ENCODE results near the gene ANKS1B.

ANKS1B gene

DNA sequence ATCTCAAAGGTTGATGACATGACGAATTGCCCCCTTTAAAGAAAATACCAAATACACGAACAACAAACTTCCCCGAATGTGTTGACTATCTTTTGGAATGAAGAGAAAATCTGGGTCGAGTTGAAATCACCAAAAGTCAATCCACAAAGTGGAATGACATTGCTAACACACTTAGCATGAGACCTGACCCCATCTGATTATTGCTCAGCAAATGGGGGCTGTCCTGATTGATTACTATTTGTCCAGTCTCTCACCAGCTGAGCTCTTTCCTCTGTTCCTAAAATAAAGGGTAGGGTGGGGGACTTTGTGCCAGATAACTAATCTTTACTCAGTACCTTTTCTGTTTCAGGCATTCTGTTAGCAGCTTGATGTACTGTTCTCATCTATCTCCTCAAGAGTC lies 1116.2 kb downstream of the ANKS1B start:
- no peak for DNase-seq (ENCODE audit: low read depth)

DNA sequence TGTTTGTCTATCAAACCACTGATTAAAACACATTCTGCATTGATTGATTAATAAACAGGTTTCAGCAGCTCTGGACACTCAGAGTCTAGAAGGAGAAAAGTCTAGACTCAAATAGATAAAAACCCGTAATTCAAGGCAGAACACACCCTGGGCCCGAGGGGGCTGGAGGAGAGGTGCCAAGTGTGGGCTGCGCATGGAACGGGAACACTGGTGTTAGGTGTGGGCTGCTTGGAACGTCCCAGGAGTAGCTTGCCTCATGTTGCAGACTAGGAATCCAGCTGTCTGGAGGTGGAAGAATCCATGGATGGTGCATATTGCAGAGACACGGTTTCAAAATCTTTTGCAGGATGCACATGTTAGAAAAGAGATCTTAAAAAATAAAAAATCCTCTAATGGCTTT lies 1116.7 kb downstream of the ANKS1B start:
- DNase-seq (ENCODE audit: low read depth), result no peak

DNA sequence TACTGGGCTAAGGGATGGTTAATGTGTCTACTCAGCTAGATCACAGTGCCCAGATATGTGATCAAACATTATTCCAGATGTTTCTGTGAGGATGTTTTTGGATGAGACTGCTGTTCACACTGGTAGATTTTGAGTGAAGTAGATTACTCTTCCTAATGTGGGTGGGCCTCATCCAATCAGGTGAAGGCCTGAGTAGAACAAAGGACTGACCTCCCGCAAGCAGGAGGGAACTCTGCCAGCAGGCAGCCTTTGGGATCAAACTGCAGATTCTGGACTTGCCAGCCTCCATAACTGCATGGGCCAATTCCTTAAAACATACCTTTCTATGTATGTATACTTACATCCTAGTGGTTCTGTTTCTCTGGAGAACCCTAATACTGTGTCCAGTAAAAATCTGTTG lies 1120.4 kb downstream of the ANKS1B start:
- DNase-seq (ENCODE audit: low read depth), result no peak

DNA sequence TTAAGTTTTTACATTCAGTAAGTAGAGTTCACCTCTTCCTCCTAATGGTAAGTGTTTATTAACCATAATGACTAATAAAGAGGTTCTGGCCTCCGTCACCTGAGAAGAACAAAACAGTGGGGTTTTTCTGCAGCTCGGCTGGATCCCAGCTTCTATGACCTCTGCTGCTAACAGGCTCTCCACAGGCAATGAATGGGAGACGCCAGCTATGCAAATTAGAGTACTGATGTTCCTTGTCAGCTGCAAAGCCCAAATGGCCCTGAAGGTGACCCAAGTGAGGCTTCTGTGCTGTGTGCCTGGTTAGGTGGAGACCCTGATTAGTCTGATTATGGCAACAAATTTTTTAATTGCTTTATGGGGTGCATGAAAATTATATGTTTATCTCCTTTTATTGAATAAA lies 1121.6 kb downstream of the ANKS1B start:
- no peak for DNase-seq (ENCODE audit: low read depth)

DNA sequence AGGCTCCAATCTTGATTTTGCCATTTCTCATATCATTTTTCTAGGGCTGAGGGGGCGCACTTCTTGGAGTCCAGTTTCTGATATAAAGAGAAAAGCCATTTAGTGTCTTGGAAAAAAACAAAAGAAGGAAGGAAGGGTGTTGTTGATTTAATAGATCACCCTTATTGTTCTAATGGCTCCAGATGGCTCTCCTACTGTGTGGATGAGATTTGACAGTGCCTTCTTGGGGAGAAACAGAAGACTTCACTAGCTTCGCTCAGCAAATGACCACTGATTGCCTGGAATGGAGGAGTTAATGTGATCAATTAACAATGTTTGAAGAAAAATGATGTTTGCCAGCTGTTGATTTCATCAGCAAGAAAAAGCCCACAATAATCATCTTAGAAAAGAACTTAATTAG lies 1123.5 kb downstream of the ANKS1B start:
- no peak for DNase-seq (ENCODE audit: low read depth)

DNA sequence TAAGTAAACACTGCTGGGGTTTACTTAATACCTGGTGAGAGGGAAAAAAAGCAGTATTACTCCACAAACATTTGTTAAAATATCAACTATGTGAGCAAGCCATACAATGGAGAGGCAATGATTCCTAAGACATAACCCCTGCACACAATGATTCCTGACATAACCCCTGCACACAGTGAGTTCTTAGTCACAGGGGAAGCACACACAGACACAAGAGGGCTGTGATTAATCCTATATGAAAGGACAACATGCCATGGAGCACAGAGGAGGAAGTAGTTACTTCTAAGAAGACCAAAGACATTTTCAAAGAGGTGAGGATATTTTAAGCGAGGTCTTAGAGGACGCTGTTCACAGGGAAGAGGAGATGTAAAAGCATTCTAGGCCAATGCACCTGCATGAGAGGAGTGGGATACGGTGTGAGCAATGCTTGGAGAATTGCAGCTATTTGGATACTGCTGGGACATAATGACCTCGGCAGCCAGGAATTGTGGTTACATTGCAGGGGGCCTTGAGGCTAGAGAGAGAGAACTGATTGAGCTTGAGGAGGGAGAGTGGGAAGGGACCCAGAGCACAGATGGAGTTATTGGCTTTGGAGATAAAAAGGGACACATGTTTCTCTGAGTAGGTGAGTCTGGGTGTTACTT lies 1127.7 kb downstream of the ANKS1B start:
- DNase-seq (ENCODE audit: low read depth), result peak; percentile 22

DNA sequence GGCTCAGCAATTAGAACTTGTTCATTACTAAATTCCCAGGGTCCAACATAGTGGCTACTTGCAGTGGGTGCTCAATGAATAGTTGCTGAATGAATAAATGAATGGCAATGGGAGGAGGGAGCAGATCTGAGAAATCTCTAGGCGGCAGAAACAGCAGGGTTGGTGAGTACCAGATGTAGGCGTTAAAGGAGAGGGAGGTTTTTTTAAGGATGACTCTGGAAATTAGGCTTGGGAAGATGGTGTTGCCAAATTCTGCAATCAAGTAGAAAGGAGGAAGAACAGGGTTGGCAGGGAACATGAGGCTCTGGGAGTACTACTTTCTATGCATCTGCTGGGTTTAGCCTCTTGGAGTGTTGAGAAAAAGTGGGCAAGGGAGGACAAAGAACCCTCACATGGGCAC lies 1132.6 kb downstream of the ANKS1B start:
- DNase-seq (ENCODE audit: low read depth), result no peak

DNA sequence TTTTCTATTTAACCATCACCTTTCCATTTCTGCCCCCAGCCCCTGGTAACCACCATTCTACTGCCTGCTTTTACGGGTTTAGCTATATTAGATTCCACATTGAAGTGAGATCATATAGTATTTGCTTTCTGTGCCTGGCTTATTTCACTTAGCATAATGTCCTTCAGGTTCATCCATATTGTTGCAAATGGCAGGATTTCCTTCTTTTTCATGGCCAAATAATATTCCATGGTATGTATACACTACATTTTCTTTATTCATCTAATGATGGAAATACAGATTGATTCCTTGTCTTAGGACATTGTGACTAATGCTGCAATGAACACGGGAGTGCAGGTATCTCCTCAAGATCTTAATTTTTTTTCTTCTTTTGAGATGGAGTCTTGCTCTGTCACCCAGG lies 1137.5 kb downstream of the ANKS1B start:
- DNase-seq (ENCODE audit: low read depth), result no peak

DNA sequence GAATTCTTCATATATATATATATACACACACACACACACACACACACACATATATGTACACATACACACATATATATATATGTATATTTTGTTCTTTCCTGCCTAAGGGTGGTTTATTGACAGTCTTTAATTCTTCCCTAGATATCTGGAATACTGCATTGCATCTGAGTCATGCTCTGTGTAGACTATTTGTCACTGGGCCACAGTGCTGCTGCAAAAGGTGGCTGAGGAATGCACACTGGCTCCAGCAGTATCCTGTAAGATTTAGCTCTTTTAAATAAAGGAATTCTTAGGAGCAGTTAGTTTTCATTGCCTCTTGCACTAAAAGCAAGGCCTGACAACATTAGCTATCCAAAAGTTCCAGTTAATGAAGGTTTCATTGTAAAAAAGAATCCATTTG lies 1138.8 kb downstream of the ANKS1B start:
- no peak for DNase-seq (ENCODE audit: low read depth)

DNA sequence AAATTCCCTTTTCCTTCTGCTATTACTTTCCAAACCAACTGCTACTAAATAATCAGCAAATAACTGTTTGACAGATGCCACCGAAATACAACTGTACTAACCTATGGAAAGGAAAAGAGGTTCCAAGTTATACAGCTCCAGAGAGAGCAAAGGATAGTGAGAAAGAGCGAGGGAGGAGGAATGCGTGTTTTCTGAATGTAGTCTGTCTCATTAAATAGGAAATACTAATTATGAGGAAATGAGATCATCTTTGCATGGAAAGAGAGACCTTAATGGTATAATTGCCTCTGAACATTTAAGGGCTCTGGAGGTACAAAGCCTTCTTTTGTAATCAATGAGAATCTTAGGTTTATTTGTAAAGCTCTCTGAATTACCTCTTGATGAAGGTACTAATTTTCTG lies 1144.4 kb downstream of the ANKS1B start:
- no peak for DNase-seq (ENCODE audit: low read depth)

DNA sequence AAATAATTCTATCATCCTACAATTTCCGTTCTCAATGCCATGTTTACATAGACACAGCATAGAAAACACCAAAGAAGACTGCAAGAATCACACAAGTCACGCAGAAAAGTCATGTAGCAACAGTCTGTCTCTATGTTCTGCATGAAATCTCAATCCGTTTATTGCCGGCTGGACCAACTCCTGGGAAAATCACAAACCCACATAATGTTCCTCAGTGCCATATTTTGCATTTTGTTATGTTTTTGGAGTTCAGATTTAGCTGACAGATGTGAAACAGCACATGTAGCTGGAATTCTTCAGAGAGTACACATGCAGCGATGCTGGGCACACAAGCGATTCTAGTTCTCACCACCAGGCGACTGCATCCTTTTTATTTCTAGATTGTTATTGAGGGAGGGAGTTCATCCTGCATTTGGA lies 1146.5 kb downstream of the ANKS1B start:
- DNase-seq (ENCODE audit: low read depth), result peak; percentile 6

DNA sequence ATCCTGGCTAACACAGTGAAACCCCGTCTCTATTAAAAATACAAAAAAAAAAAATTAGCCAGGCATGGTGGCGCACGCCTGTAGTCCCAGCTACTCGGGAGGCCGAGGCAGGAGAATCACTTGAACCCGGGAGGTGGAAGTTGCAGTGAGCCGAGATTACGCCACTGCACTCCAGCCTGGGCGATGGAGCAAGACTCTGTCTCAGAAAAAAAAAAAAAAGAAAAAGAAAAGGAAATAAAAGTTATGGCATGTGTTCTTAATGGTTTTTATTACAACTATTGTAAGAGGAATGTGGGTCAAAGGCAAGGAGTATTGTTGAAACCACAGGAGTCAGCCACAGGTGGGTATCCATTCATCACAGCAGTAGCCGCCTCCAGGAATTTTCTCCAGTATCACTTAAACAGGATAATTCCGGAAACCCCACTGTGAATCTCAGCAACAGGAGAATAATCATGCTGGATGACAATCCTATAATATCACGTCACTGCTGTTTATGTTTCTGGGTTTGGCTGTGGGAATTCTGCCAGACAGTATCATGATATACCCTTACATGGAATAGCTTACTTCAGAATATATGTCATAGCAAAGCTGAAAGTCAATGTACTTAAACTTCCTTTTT lies 1147.5 kb downstream of the ANKS1B start:
- peak; percentile 46 for DNase-seq (ENCODE audit: low read depth)

DNA sequence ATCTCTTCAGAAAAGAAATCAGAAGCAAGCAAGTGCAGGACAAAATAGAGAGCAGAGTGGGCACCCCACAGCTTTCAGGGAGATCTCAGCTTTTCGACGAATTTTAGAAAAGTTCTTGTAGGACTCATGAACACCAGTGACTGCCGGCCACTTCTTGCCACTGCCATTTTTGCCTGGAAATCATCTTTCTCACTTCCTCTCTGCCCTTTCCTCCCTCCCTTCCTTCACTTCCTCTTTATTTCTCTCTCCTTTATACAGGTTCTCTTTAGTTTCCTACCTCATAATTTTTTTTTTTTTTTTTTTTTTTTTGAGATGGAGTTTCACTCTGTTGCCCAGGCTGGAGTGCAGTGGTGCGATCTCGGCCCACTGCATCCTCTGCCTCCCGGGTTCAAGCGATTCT lies 1154.1 kb downstream of the ANKS1B start:
- no peak for DNase-seq (ENCODE audit: low read depth)

DNA sequence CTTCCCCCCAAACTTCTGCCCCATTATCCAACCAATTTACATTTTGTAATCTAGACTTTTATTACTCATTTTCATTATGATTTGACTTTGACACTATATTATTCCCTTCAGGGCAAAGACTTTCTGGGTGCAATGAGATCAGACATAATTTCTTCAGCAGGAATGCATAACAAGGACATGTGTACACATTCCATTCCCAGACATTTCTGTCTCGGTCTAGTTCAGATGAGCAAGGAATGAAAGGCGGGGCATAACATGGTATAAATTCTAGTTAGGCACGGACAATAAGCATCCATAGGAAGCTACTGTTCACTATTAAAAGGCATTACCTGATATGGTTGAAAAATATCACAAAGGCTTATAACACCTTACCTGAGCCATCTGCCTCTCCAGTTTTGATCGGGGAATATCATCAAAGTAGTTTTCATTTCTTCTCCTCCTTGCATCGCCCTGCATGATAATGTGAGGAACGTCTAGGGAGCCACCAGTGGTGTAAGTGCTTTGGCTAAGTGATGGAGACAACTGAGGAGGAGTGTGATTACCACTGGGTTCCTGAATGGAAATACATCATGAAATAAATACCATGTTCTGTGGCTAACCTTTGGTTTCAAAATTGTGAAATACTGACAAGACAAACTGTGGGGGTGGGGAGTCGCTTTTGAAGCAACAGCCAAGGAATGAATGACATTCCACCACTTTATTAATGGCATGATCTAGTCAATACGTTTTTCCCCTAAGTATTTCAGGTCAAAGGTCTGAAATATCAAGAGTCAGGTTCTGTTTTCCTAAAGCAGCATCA lies 1155.7 kb downstream of the ANKS1B start:
- DNase-seq (ENCODE audit: low read depth), result no peak

DNA sequence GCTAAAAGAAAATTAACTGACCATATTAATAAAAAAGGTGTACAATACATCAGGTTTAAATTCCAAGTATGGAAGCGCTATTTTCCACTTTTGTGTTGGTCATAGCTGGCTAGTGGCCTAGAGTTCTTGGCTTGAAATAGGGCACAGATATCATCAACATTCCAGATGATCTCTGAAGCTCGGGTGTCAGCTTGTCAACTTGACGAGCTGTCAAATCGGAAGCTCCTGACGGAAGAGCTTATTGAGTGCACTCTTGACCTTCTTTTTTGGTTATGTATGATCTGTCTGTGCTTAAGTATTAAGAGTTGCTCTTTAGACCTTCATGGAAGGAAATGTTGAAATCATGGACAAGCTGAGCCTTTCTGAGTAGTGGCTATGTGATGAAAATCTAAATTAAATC lies 1161.7 kb downstream of the ANKS1B start:
- DNase-seq (ENCODE audit: low read depth), result no peak

DNA sequence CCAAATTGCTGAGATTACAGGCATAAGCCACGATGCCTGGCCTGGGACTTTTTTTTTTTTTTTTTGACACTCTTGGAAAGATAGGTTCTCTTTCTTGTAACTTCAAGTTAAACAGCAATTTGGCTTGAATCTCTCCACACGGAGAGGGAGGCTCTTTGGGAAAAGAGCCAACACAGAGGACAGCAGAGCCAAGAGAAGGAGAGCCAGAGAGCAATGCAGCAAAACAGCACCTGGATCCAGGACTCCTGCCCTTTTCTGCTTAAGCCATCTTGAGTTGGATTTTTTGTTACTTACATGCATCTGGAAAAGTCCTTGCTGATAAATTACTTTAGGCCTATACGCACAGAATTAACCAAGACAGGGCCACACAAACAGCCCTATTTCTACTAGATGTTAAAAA lies 1162.9 kb downstream of the ANKS1B start:
- DNase-seq (ENCODE audit: low read depth), result no peak

DNA sequence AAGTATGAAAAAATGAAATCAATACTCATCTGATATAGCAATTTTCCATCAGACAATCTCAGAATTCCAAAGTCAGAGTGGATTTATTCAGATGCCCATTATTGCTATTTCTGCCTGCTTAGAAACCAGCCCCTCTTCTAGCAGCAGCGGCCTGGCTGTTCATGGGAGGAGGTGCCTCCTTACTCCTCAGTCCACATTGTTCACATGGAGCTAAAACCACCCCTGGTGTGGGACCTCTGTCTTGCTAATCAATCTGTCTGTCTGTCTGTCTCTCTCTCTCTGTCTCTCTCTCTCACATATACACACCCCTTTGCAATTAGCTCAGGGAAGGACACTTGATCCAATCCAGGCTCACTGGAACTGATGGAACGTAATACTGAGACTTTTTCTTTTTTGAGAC lies 1163.5 kb downstream of the ANKS1B start:
- no peak for DNase-seq (ENCODE audit: low read depth)

DNA sequence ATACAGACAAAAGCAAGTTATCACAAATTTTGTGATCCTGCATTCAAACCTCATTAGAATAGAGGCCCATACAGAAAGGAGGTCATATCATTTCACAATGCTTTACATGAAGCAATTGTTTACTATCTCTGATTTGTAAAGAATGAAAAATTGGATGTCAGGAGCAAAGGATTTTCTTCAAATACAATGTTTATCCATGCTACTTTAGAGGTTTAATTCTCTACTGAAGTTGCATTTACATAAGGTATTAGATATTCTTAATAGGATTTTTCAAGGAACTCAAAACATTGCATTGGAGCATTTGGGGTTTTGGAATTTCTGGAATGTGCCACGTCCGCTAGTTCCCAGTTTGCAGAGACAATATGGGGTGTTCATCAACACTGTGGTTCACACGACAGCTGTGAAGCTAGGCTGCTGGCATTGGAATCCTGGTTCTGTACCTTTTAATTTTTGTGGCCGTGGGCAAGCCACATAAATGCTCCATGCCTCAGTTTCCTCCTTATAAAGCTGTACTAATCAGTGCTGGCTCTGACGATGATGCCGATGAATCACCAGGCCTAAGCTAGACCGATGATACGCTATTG lies 1164.8 kb downstream of the ANKS1B start:
- no peak for DNase-seq (ENCODE audit: low read depth)

DNA sequence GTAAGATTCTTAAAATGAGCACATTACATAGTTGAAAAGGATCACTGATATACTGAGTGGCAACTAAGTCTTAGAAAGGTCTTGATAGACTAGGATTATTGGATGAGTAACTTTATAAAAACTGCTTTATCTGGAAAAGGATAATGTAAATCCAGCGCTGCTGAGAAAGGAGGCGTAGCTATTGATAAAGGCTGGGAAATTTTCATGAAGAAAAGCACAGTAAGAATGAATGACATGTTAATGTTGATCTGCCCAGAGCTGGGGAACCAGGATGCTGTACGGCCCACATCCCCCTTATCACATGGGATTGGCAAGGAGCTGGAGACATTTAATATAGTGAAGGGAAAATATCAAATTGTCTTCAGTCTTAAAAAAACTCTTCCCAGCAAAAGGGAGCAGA lies 1165.7 kb downstream of the ANKS1B start:
- no peak for DNase-seq (ENCODE audit: low read depth)

DNA sequence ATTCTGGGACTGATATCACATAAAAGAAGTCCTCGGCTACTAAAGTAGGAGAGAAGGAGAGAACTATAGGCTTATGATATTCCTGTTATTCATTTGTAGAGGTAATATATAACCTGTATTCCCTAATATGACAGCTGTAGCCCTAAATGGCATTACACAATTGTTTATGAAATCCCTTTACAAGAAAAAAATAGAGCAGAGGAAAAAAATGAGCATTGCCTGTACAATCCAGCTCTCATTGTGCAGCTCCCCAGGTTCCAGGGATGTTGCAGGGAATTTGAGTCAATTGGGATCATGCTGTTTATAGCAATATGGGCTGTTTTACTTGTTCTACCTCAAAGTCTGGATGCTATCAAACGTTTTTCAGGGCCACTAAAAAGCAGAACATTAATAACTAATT lies 1166.5 kb downstream of the ANKS1B start:
- DNase-seq (ENCODE audit: low read depth), result no peak

DNA sequence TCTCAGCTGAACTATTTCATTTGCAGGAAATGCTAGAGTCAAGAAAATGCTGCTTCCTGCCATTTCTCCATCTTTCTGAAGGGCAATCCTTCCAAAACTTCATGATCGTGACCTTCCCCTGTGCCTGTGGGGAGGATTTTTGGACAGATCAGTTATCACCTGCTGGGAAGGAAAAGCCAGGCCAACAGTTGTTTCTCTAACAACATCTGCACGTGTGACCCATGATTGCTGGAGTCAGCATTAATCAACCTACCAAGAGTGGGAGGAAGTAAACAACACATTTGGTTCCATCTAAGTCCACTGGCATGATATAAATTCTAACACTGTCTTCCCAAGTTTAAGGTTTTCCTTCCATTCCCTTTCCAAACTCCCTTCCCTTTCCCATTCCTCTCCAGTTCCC lies 1167.0 kb downstream of the ANKS1B start:
- DNase-seq (ENCODE audit: low read depth), result no peak

DNA sequence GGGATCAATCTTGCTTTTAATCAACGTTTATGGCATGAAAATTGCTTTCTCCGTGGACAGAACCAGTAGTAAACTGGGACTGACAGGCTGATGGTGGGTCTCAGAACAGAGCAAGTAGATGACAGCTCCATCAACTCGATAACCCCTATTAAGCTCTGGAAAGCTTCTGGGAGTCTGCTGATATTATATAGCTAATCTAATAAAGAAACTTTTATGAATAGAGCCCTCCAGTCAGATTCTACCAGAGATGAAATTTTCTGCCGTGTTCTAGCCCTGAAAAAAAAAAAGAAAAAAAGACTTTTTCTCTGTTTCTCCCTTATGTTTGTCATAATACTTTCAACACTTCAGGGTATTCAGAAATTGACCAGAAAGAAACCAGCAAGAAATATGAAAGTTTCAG lies 1168.0 kb downstream of the ANKS1B start:
- DNase-seq (ENCODE audit: low read depth), result no peak

DNA sequence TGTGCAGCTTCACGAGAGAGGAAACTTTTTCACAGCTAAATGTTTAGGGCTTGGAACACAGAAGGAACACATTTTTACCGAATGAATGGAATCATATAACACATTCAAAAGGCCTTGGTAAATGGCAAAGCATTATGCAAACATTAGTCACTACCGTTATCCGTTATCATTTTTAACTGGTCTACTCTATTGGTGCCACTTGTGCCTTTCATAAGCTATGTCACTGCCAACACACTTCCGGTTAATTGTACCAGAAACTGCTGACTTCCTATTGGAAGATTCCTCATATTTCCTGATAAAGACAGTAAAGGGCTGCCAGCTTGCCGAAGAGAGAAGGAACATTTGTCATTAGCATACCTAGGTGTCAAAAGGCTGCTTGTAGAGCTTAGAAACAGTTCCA lies 1170.5 kb downstream of the ANKS1B start:
- no peak for DNase-seq (ENCODE audit: low read depth)
